Liver (tissue), 9 donors: Measurements from ENCODE around the gene TARBP1. TPM values are rescaled to one million over a fixed set of nuclear protein-coding genes. Genes with fewer than 3 reads are reported as not detected.
"Not testable (repeated sequence)": the region's sequence is repeated elsewhere in the genome, so short reads cannot be mapped to it uniquely, and the experiment has no call there.

Experiments
- DNase-seq: peaks from one replicate; pipeline ENCODE4 v3.0.0-alpha.2; 2017; ENCODE audit warnings: low spot score
- H3K27ac ChIP-seq, 2 donors: one replicate each; pipeline ENCODE4 v1.7.0; 2013; ENCODE audit warnings: inconsistent platforms in 2 of 2, low read length in 2 of 2, control low read depth in 1 of 2, low read depth in 1 of 2, mild to moderate bottlenecking in 1 of 2
- H3K27me3 ChIP-seq, 4 donors: one replicate each; pipeline versions ENCODE4 v1.6.1 to v1.7.0; 2013; ENCODE audit warnings: low read length in 3 of 4, inconsistent platforms in 1 of 4, mild to moderate bottlenecking in 1 of 4, moderate library complexity in 1 of 4; ENCODE audit not compliant: control insufficient read depth in 4 of 4, insufficient read depth in 4 of 4
- H3K36me3 ChIP-seq, 4 donors: one replicate each; pipeline versions ENCODE4 v1.6.1 to v1.7.0; 2013; ENCODE audit warnings: low read length in 3 of 4, mild to moderate bottlenecking in 3 of 4, low read depth in 1 of 4, moderate library complexity in 1 of 4; ENCODE audit not compliant: control insufficient read depth in 4 of 4, insufficient read depth in 3 of 4
- H3K4me1 ChIP-seq, 4 donors: one replicate each; pipeline versions ENCODE4 v1.6.1 to v1.7.0; 2013; ENCODE audit warnings: low read length in 3 of 4, mild to moderate bottlenecking in 3 of 4, moderate library complexity in 1 of 4; ENCODE audit not compliant: control insufficient read depth in 4 of 4, insufficient read depth in 4 of 4
- H3K4me3 ChIP-seq, 3 donors: one replicate each; pipeline versions ENCODE4 v1.6.1 to v1.7.0; 2013; ENCODE audit warnings: low read length in 3 of 3, control low read depth in 1 of 3, low read depth in 1 of 3, mild to moderate bottlenecking in 1 of 3
- H3K9ac ChIP-seq, 2 donors: one replicate each; pipeline ENCODE4 v1.7.0; 2013; ENCODE audit warnings: low read length in 2 of 2, mild to moderate bottlenecking in 2 of 2, moderate library complexity in 2 of 2, control low read depth in 1 of 2, low read depth in 1 of 2
- H3K9me3 ChIP-seq, 4 donors: one replicate each; pipeline versions ENCODE4 v1.6.1 to v1.7.0; 2013; ENCODE audit warnings: low read length in 3 of 4; ENCODE audit not compliant: control insufficient read depth in 4 of 4
- EGR1 ChIP-seq, 2 donors: IDR thresholded peaks; 2 replicates each; pipeline ENCODE4 v1.6.1; 2016 to 2018; ENCODE audit warnings: antibody characterized with exemption in 2 of 2, low read depth in 2 of 2
- FOXA1 ChIP-seq: IDR thresholded peaks from 2 replicates; pipeline ENCODE4 v1.6.1; 2016; ENCODE audit warnings: antibody characterized with exemption
- FOXA2 ChIP-seq: IDR thresholded peaks from 2 replicates; pipeline ENCODE4 v1.6.1; 2016; ENCODE audit warnings: antibody characterized with exemption
- GABPA ChIP-seq, 2 donors: IDR thresholded peaks in 1 of 2; conservative IDR thresholded peaks in 1 of 2; 2 replicates each; pipeline ENCODE4 v1.6.1; 2016; ENCODE audit warnings: antibody characterized with exemption in 2 of 2, mild to moderate bottlenecking in 1 of 2, moderate library complexity in 1 of 2
- HNF4G ChIP-seq: IDR thresholded peaks from 2 replicates; pipeline ENCODE4 v1.6.1; 2016; ENCODE audit warnings: antibody characterized with exemption
- JUND ChIP-seq, 2 donors: IDR thresholded peaks; 2 replicates each; pipeline ENCODE4 v1.6.1; 2016; ENCODE audit warnings: antibody characterized with exemption in 2 of 2
- MAX ChIP-seq: IDR thresholded peaks from 2 replicates; pipeline ENCODE4 v1.6.1; 2016; ENCODE audit warnings: antibody characterized with exemption
- NR2F2 ChIP-seq: IDR thresholded peaks from 2 replicates; pipeline ENCODE4 v1.6.1; 2016; ENCODE audit warnings: antibody characterized with exemption
- RAD21 ChIP-seq, 2 donors: IDR thresholded peaks; 2 replicates each; pipeline ENCODE4 v1.6.1; 2016; ENCODE audit warnings: antibody characterized with exemption in 2 of 2, mild to moderate bottlenecking in 2 of 2
- SP1 ChIP-seq: IDR thresholded peaks from 2 replicates; pipeline ENCODE4 v1.6.1; 2018; ENCODE audit warnings: antibody characterized with exemption, mild to moderate bottlenecking
- TAF1 ChIP-seq: conservative IDR thresholded peaks from 2 replicates; pipeline ENCODE4 v1.6.1; 2016; ENCODE audit warnings: antibody characterized with exemption, mild to moderate bottlenecking
- YY1 ChIP-seq: IDR thresholded peaks from 2 replicates; pipeline ENCODE4 v1.6.1; 2016; ENCODE audit warnings: antibody characterized with exemption, mild to moderate bottlenecking
- ZBTB33 ChIP-seq: IDR thresholded peaks from 2 replicates; pipeline ENCODE4 v1.6.1; 2016; ENCODE audit warnings: antibody characterized with exemption
- WGBS: extraction: QIAGEN DNeasy Blood & Tissue Kit; methylation state at CpG from one replicate; pipeline ENCODE4 v1.1.7; 2013; 5-methylcytosine and 5-hydroxymethylcytosine counted together
- polyA plus RNA-seq, 2 donors: library from polyadenylated mRNA; stranded (reverse) in 1 of 2; unstranded in 1 of 2; fragments of 200-250 nt in 1 of 2; fragments of >200 nt in 1 of 2; fragmentation: Nextera tagmentation in 1 of 2; extraction: Ambion mirVana in 1 of 2; gene quantifications; one replicate each; pipeline versions ENCODE4 v1.2.1 to v1.2.3, GENCODE V29; 2013 to 2015
- total RNA-seq, 2 donors: library from RNA; depleted of rRNA; stranded (reverse); fragments of >200 nt; gene quantifications; one replicate each; pipeline ENCODE4 v1.2.3, GENCODE V29; 2014
- donor health status: healthy.
- donor health status: healthy.
- donor health status: healthy.
- donor health status: healthy.
- donor health status: healthy.

Gene TARBP1
- total and polyA plus RNA-seq, 4 donors: 4.1 to 17.6 (median 9.1) TPM

GRCh38 chr1:234386122-234386521 is 92.9 kb downstream of the TARBP1 start:
- DNase-seq: no peak
- H3K4me1 ChIP-seq: peaks cover 0 to 6% (median 4%) of the 10 kb centered on the region in 4 donors
- H3K9me3 ChIP-seq: no peaks in the 10 kb centered on the region
- 94% methylated on average over 6 of the region's 6 CpGs for WGBS
- H3K4me3 ChIP-seq: no peak overlapping the region
- peaks cover 1 to 12% (median 8%) of the 10 kb centered on the region in 4 donors for H3K36me3 ChIP-seq
- TF ChIP-seq YY1: no peak
- no peak for TF ChIP-seq SP1
- TF ChIP-seq FOXA2: no peak
- no peak for TF ChIP-seq MAX
- TF ChIP-seq TAF1: no peak
- TF ChIP-seq GABPA (IDR thresholded peaks at IDR 0.05 in 1 of 2, conservative IDR thresholded peaks at IDR 0.05 in 1 of 2): no peak
- TF ChIP-seq ZBTB33: no peak
- no peak for TF ChIP-seq HNF4G
- TF ChIP-seq JUND (IDR thresholded peaks at IDR 0.05): no peak
- TF ChIP-seq EGR1 (IDR thresholded peaks at IDR 0.05; ENCODE audit: low read depth in 2 of 2): no peak
- no peak for TF ChIP-seq RAD21 (IDR thresholded peaks at IDR 0.05)
- H3K9ac ChIP-seq: no peak overlapping the region
- no peak overlapping the region for H3K27ac ChIP-seq
- H3K27me3 ChIP-seq: no peaks in the 10 kb centered on the region

GRCh38 chr1:234381699-234382555 is 97.1 kb downstream of the TARBP1 start:
- Histone ChIP-seq H3K9me3 (no peaks in the 10 kb centered on the region), H3K4me3 (no peak overlapping the region), H3K4me1 (no peaks in the 10 kb centered on the region)

GRCh38 chr1:234379591-234380109 is 99.3 kb downstream of the TARBP1 start:
- not testable (repeated sequence) for H3K27ac ChIP-seq, H3K27me3 ChIP-seq, DNase-seq, H3K4me3 ChIP-seq, H3K9me3 ChIP-seq, H3K4me1 ChIP-seq, H3K9ac ChIP-seq
- peaks cover 5 to 26% (median 22%) of the 10 kb centered on the region in 4 donors for H3K36me3 ChIP-seq
- WGBS: 98% methylated on average over 5 of the region's 5 CpGs

More at GRCh38 chr1:234381699-234382555, 97.1 kb downstream of the TARBP1 start:
- H3K9ac ChIP-seq: no peak overlapping the region
- DNase-seq: no peak
- H3K36me3 ChIP-seq: peaks cover 1 to 25% (median 16%) of the 10 kb centered on the region in 4 donors
- no peak overlapping the region for H3K27ac ChIP-seq
- WGBS: 92% methylated on average over 10 of the region's 10 CpGs
- no peaks in the 10 kb centered on the region for H3K27me3 ChIP-seq
- TF ChIP-seq NR2F2 (no peak), JUND (IDR thresholded peaks at IDR 0.05) (no peak), FOXA1 (no peak), ZBTB33 (no peak)
